ENCODE data around the gene DEFB123. TPM values are rescaled to one million over a fixed set of nuclear protein-coding genes. Genes with fewer than 3 reads are reported as not detected.

The DEFB123 gene
- total RNA-seq, 2 experiments from 2014 or later, result not detected

- no peaks in the 10 kb centered on the region for H3K9me3 ChIP-seq (ENCODE audit: low read length)
- POLR2A ChIA-PET, result no interaction called here
- TF ChIP-seq, protein P1, sequence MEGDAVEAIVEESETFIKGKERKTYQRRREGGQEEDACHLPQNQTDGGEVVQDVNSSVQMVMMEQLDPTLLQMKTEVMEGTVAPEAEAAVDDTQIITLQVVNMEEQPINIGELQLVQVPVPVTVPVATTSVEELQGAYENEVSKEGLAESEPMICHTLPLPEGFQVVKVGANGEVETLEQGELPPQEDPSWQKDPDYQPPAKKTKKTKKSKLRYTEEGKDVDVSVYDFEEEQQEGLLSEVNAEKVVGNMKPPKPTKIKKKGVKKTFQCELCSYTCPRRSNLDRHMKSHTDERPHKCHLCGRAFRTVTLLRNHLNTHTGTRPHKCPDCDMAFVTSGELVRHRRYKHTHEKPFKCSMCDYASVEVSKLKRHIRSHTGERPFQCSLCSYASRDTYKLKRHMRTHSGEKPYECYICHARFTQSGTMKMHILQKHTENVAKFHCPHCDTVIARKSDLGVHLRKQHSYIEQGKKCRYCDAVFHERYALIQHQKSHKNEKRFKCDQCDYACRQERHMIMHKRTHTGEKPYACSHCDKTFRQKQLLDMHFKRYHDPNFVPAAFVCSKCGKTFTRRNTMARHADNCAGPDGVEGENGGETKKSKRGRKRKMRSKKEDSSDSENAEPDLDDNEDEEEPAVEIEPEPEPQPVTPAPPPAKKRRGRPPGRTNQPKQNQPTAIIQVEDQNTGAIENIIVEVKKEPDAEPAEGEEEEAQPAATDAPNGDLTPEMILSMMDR (conservative IDR thresholded peaks at IDR 0.05; ENCODE audit: low read length), result no peak
- no peak for TF ChIP-seq EZH2phosphoT487 (IDR thresholded peaks at IDR 0.05; ENCODE audit: borderline replicate concordance, low read depth, low read length)
- H3K27ac ChIP-seq (ENCODE audit: low read depth, low read length, poor library complexity, severe bottlenecking), result no peak overlapping the region
- no peaks in the 10 kb centered on the region for H3K9me2 ChIP-seq (ENCODE audit: insufficient read depth, low read length)
- no peak overlapping the region for H2AFZ ChIP-seq (ENCODE audit: low read length)
- no peak overlapping the region for H3K4me3 ChIP-seq (ENCODE audit: low read depth, low read length, poor library complexity, severe bottlenecking)
- H3K4me2 ChIP-seq (ENCODE audit: low read length), result no peak overlapping the region
- CTCF ChIA-PET (ENCODE audit: unreplicated experiment), result no interaction called here
- BruUV-seq (replicated peaks), result no TSS peak
- DNase-seq (ENCODE audit: low spot score), result no peak
- no peaks in the 10 kb centered on the region for H4K20me1 ChIP-seq (ENCODE audit: insufficient read depth, low read length)
- H3K79me2 ChIP-seq (ENCODE audit: insufficient read depth, low read depth, low read length), result no peaks in the 10 kb centered on the region
- H3K36me3 ChIP-seq (ENCODE audit: insufficient read depth, low read length), result no peaks in the 10 kb centered on the region
- intact Hi-C loops (cut with micrococcal nuclease; ENCODE audit: unreplicated experiment), result no loop called here
- no peaks in the 10 kb centered on the region for H3K4me1 ChIP-seq (ENCODE audit: insufficient read depth, low read length, poor library complexity, severe bottlenecking)
Observed at GRCh38 chr20:31414381-31414780, 26.1 kb upstream of the DEFB123 start.

DNA sequence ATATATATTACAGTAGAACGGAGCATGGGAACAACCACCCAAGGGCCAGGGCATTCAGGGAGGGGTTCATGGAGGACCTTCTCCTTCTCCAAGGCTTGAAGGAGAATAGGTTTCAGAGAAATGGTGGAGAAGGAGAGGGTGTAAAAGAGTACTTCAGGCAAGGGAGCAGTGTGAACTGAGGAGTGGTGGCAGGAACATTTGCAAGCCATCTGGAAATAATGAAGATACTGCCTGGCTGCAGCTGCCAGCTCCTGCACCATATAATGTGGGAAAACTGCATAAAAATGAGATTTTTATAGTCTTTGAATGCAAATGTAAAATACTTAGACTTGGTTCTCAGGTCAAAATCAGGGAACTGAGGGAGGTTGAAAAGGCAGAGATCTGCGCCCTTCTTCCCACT lies 24.8 kb upstream of the DEFB123 start:
- POLR2A ChIA-PET, result no interaction called here
- intact Hi-C loops (cut with micrococcal nuclease; ENCODE audit: unreplicated experiment), result no loop called here
- no TSS peak for BruUV-seq (replicated peaks)

DNA sequence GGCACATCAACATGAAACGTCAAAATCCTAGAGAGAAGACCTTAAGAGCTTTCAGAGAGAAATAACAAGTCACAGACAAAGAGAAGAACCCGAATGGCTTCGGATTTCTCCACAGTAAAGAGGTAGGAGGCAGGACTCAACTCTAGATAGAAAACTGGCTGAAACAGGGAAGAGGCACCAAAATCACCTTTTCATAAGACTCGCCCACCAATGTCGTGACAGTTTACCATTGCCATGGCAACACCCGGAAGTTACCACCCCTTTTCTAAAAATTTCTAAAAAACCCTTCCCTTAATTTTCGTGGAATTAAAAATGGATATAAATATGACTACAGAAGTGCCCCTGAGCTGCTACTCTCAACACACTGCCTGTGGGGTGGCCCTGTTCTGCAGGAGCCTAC lies 22.1 kb upstream of the DEFB123 start:
- Histone ChIP-seq H3K9me2 (ENCODE audit: insufficient read depth, low read length) (no peaks in the 10 kb centered on the region), H2AFZ (ENCODE audit: low read length) (no peak overlapping the region), H3K4me3 (ENCODE audit: low read depth, low read length, poor library complexity, severe bottlenecking) (no peak overlapping the region), H3K27ac (ENCODE audit: low read depth, low read length, poor library complexity, severe bottlenecking) (no peak overlapping the region), H3K9me3 (ENCODE audit: low read length) (no peaks in the 10 kb centered on the region), H3K36me3 (ENCODE audit: insufficient read depth, low read length) (no peaks in the 10 kb centered on the region), H3K4me1 (ENCODE audit: insufficient read depth, low read length, poor library complexity, severe bottlenecking) (no peaks in the 10 kb centered on the region), H4K20me1 (ENCODE audit: insufficient read depth, low read length) (no peaks in the 10 kb centered on the region), H3K4me2 (ENCODE audit: low read length) (no peak overlapping the region), H3K79me2 (ENCODE audit: insufficient read depth, low read depth, low read length) (no peaks in the 10 kb centered on the region)
- ChIA-PET POLR2A (no interaction called here), CTCF (ENCODE audit: unreplicated experiment) (no interaction called here)
- BruUV-seq (replicated peaks), result no TSS peak
- DNase-seq (ENCODE audit: low spot score), result no peak
- intact Hi-C loops (cut with micrococcal nuclease; ENCODE audit: unreplicated experiment), result no loop called here
- TF ChIP-seq EZH2phosphoT487 (IDR thresholded peaks at IDR 0.05; ENCODE audit: borderline replicate concordance, low read depth, low read length), result no peak
- TF ChIP-seq, protein P1 (conservative IDR thresholded peaks at IDR 0.05; ENCODE audit: low read length), result no peak

More for the DNA sequence above, 24.8 kb upstream of the DEFB123 start:
- no peak overlapping the region for H2AFZ ChIP-seq (ENCODE audit: low read length)
- no peaks in the 10 kb centered on the region for H3K79me2 ChIP-seq (ENCODE audit: insufficient read depth, low read depth, low read length)
- no peaks in the 10 kb centered on the region for H3K9me3 ChIP-seq (ENCODE audit: low read length)
- CTCF ChIA-PET (ENCODE audit: unreplicated experiment), result no interaction called here
- no peak for DNase-seq (ENCODE audit: low spot score)
- no peaks in the 10 kb centered on the region for H3K9me2 ChIP-seq (ENCODE audit: insufficient read depth, low read length)
- no peak overlapping the region for H3K4me3 ChIP-seq (ENCODE audit: low read depth, low read length, poor library complexity, severe bottlenecking)
- no peaks in the 10 kb centered on the region for H3K4me1 ChIP-seq (ENCODE audit: insufficient read depth, low read length, poor library complexity, severe bottlenecking)
- TF ChIP-seq, protein P1 (conservative IDR thresholded peaks at IDR 0.05; ENCODE audit: low read length), result no peak
- TF ChIP-seq EZH2phosphoT487 (IDR thresholded peaks at IDR 0.05; ENCODE audit: borderline replicate concordance, low read depth, low read length), result no peak
- no peaks in the 10 kb centered on the region for H4K20me1 ChIP-seq (ENCODE audit: insufficient read depth, low read length)
- H3K4me2 ChIP-seq (ENCODE audit: low read length), result no peak overlapping the region
- no peaks in the 10 kb centered on the region for H3K36me3 ChIP-seq (ENCODE audit: insufficient read depth, low read length)
- no peak overlapping the region for H3K27ac ChIP-seq (ENCODE audit: low read depth, low read length, poor library complexity, severe bottlenecking)

All from OCI-LY7 (cell line).